Natural killer cell (primary cell): ENCODE results near the gene PA2G4. TPM values are rescaled to one million over a fixed set of nuclear protein-coding genes. Genes with fewer than 3 reads are reported as not detected.

ENCODE experiments used
- ATAC-seq, 3 donors: fragments of 150-1000 bp in 2 of 3; fragments of 200-7000 bp in 1 of 3; cut with Tn5 transposase; 1 replicate in 1 of 3; 2 replicates in 2 of 3; pipeline ENCODE4 v1.10.0; 2021; ENCODE audit warnings: mild to moderate bottlenecking in 2 of 3, moderate library complexity in 2 of 3
- DNase-seq, 2 donors: peaks; one replicate each; pipeline versions ENCODE4 v3.0.0 to v3.0.0-alpha.2; 2013 to 2021; ENCODE audit warnings: mixed read lengths in 1 of 2
- H3K27ac ChIP-seq: one replicate; pipeline ENCODE4 v1.5.1; 2013; ENCODE audit warnings: mild to moderate bottlenecking, low read length
- H3K27me3 ChIP-seq: one replicate; pipeline ENCODE4 v1.6.1; 2013; ENCODE audit warnings: low read length; ENCODE audit not compliant: control insufficient read depth, insufficient read depth
- H3K36me3 ChIP-seq: one replicate; pipeline ENCODE4 v1.6.1; 2013; ENCODE audit warnings: low read length; ENCODE audit not compliant: control insufficient read depth, insufficient read depth
- H3K4me1 ChIP-seq: one replicate; pipeline ENCODE4 v1.6.1; 2013; ENCODE audit warnings: low read length; ENCODE audit not compliant: control insufficient read depth, insufficient read depth
- H3K4me3 ChIP-seq: one replicate; pipeline ENCODE4 v1.5.1; 2013; ENCODE audit warnings: low read length
- H3K9me3 ChIP-seq: one replicate; pipeline ENCODE4 v1.6.1; 2013; ENCODE audit warnings: low read length; ENCODE audit not compliant: control insufficient read depth, insufficient read depth
- H3K27ac Mint-ChIP-seq, 2 donors: one replicate each; pipeline ENCODE4 v1.8.0; 2022; ENCODE audit warnings: mild to moderate bottlenecking in 2 of 2, mixed read lengths in 2 of 2, moderate library complexity in 1 of 2
- H3K27me3 Mint-ChIP-seq, 2 donors: one replicate each; pipeline ENCODE4 v1.8.0; 2022; ENCODE audit warnings: low read depth in 2 of 2, mixed read lengths in 2 of 2
- H3K36me3 Mint-ChIP-seq: one replicate; pipeline ENCODE4 v1.8.0; 2022; ENCODE audit warnings: mixed read lengths
- H3K4me1 Mint-ChIP-seq, 2 donors: one replicate each; pipeline ENCODE4 v1.8.0; 2022; ENCODE audit warnings: mixed read lengths in 2 of 2
- H3K4me3 Mint-ChIP-seq: one replicate; pipeline ENCODE4 v1.8.0; 2022; ENCODE audit warnings: mild to moderate bottlenecking, moderate library complexity, mixed read lengths
- H3K9me3 Mint-ChIP-seq, 2 donors: one replicate each; pipeline ENCODE4 v1.8.0; 2022; ENCODE audit warnings: mixed read lengths in 2 of 2
- WGBS: methylation state at CpG from one replicate; pipeline ENCODE4 v1.1.7; 2013; ENCODE audit warnings: missing lambda C conversion rate; ENCODE audit not compliant: insufficient coverage; 5-methylcytosine and 5-hydroxymethylcytosine counted together
- intact Hi-C: fragments of 100-400 bp; cut with micrococcal nuclease; formaldehyde crosslinking; loops from one replicate; pipeline ENCODE4 v1.14.2; 2022
- total RNA-seq, 4 donors: library from RNA; stranded (reverse); fragments of 120-200 nt in 1 of 4; gene quantifications; one replicate each; pipeline versions ENCODE4 v1.2.3 to v1.2.4, GENCODE V29; 2013 to 2022
- TF ChIP-seq, protein P1 (sequence below): fragments of 200-600 bp; IDR thresholded peaks from one replicate; pipeline ENCODE4 v1.8.0; 2022; ENCODE audit warnings: antibody characterized with exemption

PA2G4 gene
- total RNA-seq, 3 donors from 2014 or later (not counting 1 experiment from before 2014, with no cell fraction given): 78.5 to 86.4 (median 79.7) TPM

DNA sequence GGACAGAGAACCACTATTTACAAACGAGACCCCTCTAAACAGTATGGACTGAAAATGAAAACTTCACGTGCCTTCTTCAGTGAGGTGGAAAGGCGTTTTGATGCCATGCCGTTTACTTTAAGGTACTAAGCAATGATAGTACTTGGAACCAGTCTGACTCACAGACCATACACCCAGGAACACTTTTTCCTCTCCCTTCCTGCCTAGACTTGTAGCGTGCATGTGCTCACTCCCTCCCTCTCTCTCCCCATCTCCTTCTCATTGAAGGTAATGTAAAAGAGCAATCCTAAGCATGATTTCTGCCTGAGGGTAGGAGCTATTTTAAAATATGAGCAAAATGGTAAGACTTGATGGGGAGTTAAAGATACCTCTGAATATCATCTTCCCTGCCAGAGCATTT is 6.2 kb downstream of the PA2G4 start:
- intact Hi-C loops: no loop called here
- Histone ChIP-seq H3K4me1 (peaks cover 6% of the 10 kb centered on the region), H3K4me3 (no peak overlapping the region), H3K27ac (no peak overlapping the region), H3K9me3 (no peaks in the 10 kb centered on the region), H3K36me3 (peaks cover 59% of the 10 kb centered on the region), H3K27me3 (no peaks in the 10 kb centered on the region)
- H3K27me3 Mint-ChIP-seq: no peaks in the 10 kb centered on the region
- H3K4me3 Mint-ChIP-seq: no peak overlapping the region
- H3K4me1 Mint-ChIP-seq: peaks cover 13 to 18% of the 10 kb centered on the region in 2 donors
- no peak for DNase-seq
- H3K36me3 Mint-ChIP-seq: peaks cover 11% of the 10 kb centered on the region
- H3K9me3 Mint-ChIP-seq: no peaks in the 10 kb centered on the region
- no peak overlapping the region for H3K27ac Mint-ChIP-seq
- TF ChIP-seq, protein P1, sequence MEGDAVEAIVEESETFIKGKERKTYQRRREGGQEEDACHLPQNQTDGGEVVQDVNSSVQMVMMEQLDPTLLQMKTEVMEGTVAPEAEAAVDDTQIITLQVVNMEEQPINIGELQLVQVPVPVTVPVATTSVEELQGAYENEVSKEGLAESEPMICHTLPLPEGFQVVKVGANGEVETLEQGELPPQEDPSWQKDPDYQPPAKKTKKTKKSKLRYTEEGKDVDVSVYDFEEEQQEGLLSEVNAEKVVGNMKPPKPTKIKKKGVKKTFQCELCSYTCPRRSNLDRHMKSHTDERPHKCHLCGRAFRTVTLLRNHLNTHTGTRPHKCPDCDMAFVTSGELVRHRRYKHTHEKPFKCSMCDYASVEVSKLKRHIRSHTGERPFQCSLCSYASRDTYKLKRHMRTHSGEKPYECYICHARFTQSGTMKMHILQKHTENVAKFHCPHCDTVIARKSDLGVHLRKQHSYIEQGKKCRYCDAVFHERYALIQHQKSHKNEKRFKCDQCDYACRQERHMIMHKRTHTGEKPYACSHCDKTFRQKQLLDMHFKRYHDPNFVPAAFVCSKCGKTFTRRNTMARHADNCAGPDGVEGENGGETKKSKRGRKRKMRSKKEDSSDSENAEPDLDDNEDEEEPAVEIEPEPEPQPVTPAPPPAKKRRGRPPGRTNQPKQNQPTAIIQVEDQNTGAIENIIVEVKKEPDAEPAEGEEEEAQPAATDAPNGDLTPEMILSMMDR: no peak
- WGBS: 95% methylated on average over 4 of the region's 5 CpGs
- no peak for ATAC-seq

GRCh38 chr12:56114084-56114483 is 9.7 kb downstream of the PA2G4 start:
- H3K27ac ChIP-seq: no peak overlapping the region
- peaks cover 35% of the 10 kb centered on the region for H3K36me3 ChIP-seq
- H3K9me3 Mint-ChIP-seq: no peaks in the 10 kb centered on the region
- no peaks in the 10 kb centered on the region for H3K27me3 ChIP-seq
- intact Hi-C loops: no loop called here
- peaks cover 23% of the 10 kb centered on the region for H3K4me1 ChIP-seq
- H3K4me3 ChIP-seq: no peak overlapping the region
- H3K4me3 Mint-ChIP-seq: peak overlapping the region; percentile 51
- 100% methylated on average over 1 of the region's 1 CpG for WGBS
- ATAC-seq: no peak
- H3K4me1 Mint-ChIP-seq: peaks cover 25 to 26% of the 10 kb centered on the region in 2 donors
- TF ChIP-seq, protein P1: no peak
- H3K9me3 ChIP-seq: no peaks in the 10 kb centered on the region
- peaks cover 11% of the 10 kb centered on the region for H3K36me3 Mint-ChIP-seq
- peak overlapping the region; percentile 67 to 95 for H3K27ac Mint-ChIP-seq
- no peaks in the 10 kb centered on the region for H3K27me3 Mint-ChIP-seq
- DNase-seq: no peak

- TF ChIP-seq, protein P1: no peak
- Mint-ChIP-seq H3K27ac (peak overlapping the region; percentile 95 to 99), H3K36me3 (peaks cover 11% of the 10 kb centered on the region), H3K4me1 (peaks cover 33% of the 10 kb centered on the region in 2 donors), H3K4me3 (peak overlapping the region; percentile 98), H3K27me3 (no peaks in the 10 kb centered on the region), H3K9me3 (no peaks in the 10 kb centered on the region)
- Histone ChIP-seq H3K36me3 (peaks cover 27% of the 10 kb centered on the region), H3K27ac (peak overlapping the region; percentile 88), H3K27me3 (no peaks in the 10 kb centered on the region), H3K4me1 (peaks cover 28% of the 10 kb centered on the region), H3K4me3 (peak overlapping the region; percentile 61), H3K9me3 (no peaks in the 10 kb centered on the region)
- intact Hi-C loops: loop anchor here (5.0 kb wide), 1 partner anchor 73 kb away; the partner anchor contains the start of gene RPS26
- WGBS: 72% methylated on average over 10 of the region's 10 CpGs
- no peak for DNase-seq
- ATAC-seq: no peak
Observed at GRCh38 chr12:56115329-56115728, 11.0 kb downstream of the PA2G4 start.
